Upper lobe of right lung (tissue), 1 donor: ENCODE data around the gene GPA33. TPM values are rescaled to one million over a fixed set of nuclear protein-coding genes. Genes with fewer than 3 reads are reported as not detected.

Experiments used
- ATAC-seq: fragments of 200-7000 bp; cut with Tn5 transposase; one replicate; pipeline ENCODE4 v1.9.1; 2020; ENCODE audit warnings: mild to moderate bottlenecking, moderate library complexity
- DNase-seq: peaks from one replicate; pipeline ENCODE4 v3.0.0-alpha.2; 2020
- H3K27ac ChIP-seq: fragments of 200-600 bp; one replicate; pipeline ENCODE4 v1.8.0; 2022
- H3K27me3 ChIP-seq: fragments of 200-600 bp; one replicate; pipeline ENCODE4 v1.8.0; 2022; ENCODE audit warnings: mild to moderate bottlenecking
- H3K36me3 ChIP-seq: fragments of 200-600 bp; one replicate; pipeline ENCODE4 v1.8.0; 2022
- H3K4me1 ChIP-seq: fragments of 200-600 bp; one replicate; pipeline ENCODE4 v1.8.0; 2022
- H3K4me3 ChIP-seq: fragments of 200-600 bp; one replicate; pipeline ENCODE4 v1.8.0; 2022; ENCODE audit warnings: mild to moderate bottlenecking
- H3K9me3 ChIP-seq: fragments of 200-600 bp; one replicate; pipeline ENCODE4 v1.8.0; 2022
- intact Hi-C: fragments of 100-400 bp; cut with DNase I; formaldehyde crosslinking; loops from one replicate; pipeline ENCODE4 v1.11.0; 2022
- total RNA-seq: library from RNA; stranded (reverse); fragmentation: NEBNext Ultra II Directional; extraction: Animal tissue kit (Norgen Biotek cat#: 25700); gene quantifications from one replicate; pipeline ENCODE4 v1.2.1, GENCODE V29; 2021
- TF ChIP-seq, protein P1 (sequence below): fragments of 200-600 bp; IDR thresholded peaks from one replicate; pipeline ENCODE4 v1.8.0; 2022; ENCODE audit warnings: antibody characterized with exemption
- donor health status: DM: no; HTN: yes; CAD: no; lungs with severe emphysema.

Gene GPA33
- total RNA-seq, 1 donor from 2014 or later: 0.90 TPM

DNA sequence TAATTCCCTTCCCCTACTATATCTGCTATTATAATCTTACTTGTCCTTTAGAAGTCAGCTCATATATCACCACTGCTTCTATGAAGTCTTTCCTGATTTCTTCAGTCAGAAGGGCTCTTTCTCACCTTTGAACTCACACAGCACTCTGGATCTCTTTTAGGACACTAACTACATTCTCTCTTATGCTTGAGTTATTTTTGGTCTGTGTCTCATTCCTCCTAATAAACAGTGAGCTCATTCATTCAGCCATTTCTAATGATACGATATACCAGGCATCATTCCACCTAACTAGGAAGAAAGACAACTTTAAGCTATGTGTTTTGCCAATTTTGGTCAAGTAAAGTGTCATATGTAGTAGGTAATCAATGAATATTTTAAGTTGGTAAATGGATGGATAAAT lies 2.5 kb upstream of the GPA33 start:
- intact Hi-C loops: no loop called here
- ATAC-seq (no peak), DNase-seq (no peak)
- Histone ChIP-seq H3K27ac (no peak overlapping the region), H3K4me3 (no peak overlapping the region), H3K36me3 (no peaks in the 10 kb centered on the region), H3K27me3 (no peaks in the 10 kb centered on the region), H3K9me3 (no peaks in the 10 kb centered on the region), H3K4me1 (no peaks in the 10 kb centered on the region)
- TF ChIP-seq, protein P1, sequence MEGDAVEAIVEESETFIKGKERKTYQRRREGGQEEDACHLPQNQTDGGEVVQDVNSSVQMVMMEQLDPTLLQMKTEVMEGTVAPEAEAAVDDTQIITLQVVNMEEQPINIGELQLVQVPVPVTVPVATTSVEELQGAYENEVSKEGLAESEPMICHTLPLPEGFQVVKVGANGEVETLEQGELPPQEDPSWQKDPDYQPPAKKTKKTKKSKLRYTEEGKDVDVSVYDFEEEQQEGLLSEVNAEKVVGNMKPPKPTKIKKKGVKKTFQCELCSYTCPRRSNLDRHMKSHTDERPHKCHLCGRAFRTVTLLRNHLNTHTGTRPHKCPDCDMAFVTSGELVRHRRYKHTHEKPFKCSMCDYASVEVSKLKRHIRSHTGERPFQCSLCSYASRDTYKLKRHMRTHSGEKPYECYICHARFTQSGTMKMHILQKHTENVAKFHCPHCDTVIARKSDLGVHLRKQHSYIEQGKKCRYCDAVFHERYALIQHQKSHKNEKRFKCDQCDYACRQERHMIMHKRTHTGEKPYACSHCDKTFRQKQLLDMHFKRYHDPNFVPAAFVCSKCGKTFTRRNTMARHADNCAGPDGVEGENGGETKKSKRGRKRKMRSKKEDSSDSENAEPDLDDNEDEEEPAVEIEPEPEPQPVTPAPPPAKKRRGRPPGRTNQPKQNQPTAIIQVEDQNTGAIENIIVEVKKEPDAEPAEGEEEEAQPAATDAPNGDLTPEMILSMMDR: no peak

DNA sequence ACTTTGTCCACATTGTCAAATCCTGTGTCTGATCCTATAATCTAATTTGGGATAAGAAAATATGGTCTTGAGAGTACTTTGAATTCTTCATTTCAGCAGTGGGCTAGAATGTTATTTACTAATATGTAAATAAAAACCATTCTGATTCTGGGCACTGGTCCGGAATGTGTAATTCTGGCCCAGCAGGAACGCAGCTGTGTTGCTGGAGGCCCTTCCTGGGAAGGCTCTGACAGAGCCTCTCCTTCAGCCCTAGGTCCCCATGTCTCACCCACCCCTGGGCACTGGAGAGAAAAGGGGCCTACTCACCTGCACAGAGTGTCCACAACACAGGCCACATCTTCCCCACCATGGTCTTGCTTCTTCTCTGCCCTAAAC lies 251 bp downstream of the GPA33 start:
- H3K27ac ChIP-seq: peak overlapping the region; percentile 59
- TF ChIP-seq, protein P1: no peak
- H3K9me3 ChIP-seq: no peaks in the 10 kb centered on the region
- no peaks in the 10 kb centered on the region for H3K4me1 ChIP-seq
- H3K36me3 ChIP-seq: no peaks in the 10 kb centered on the region
- intact Hi-C loops: no loop called here
- ATAC-seq: no peak
- no peaks in the 10 kb centered on the region for H3K27me3 ChIP-seq
- DNase-seq: no peak
- H3K4me3 ChIP-seq: no peak overlapping the region

DNA sequence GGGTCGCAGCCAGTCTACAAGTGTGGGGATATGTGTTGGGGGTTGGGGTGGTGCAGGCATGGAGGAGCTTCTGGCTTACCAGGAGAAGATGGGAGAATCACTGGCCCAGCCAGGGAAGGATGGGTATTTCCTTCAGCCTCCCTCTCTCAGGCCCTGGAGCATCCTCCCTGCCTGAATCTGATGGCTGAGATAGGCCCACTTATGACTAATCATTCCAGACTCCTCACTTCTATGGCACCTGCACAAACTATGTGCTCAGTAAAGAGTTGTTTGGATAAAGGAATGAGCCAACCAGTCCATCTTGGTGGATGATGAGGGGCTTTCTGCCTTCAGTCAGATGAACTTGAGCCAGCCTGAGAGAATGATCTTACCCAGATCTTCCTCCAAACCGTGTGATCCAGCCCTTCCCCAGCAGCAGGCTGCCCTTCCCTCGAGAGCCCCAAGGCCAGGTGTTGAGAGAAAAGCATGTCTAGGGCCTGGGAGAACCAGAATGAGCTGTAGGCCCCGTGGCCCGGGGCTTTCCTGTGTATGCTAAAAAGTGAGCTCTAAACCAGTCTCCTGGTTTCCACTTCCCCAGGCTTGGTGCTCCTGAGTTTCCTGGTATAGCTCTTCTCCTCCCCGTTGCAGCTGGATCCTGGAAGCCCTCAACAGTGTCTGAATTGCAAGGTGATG lies 1.3 kb downstream of the GPA33 start:
- no peak overlapping the region for H3K4me3 ChIP-seq
- TF ChIP-seq, protein P1: no peak
- ATAC-seq (no peak), DNase-seq (no peak)
- H3K27me3 ChIP-seq: no peaks in the 10 kb centered on the region
- H3K36me3 ChIP-seq: no peaks in the 10 kb centered on the region
- H3K9me3 ChIP-seq: no peaks in the 10 kb centered on the region
- no peaks in the 10 kb centered on the region for H3K4me1 ChIP-seq
- H3K27ac ChIP-seq: no peak overlapping the region
- intact Hi-C loops: no loop called here

DNA sequence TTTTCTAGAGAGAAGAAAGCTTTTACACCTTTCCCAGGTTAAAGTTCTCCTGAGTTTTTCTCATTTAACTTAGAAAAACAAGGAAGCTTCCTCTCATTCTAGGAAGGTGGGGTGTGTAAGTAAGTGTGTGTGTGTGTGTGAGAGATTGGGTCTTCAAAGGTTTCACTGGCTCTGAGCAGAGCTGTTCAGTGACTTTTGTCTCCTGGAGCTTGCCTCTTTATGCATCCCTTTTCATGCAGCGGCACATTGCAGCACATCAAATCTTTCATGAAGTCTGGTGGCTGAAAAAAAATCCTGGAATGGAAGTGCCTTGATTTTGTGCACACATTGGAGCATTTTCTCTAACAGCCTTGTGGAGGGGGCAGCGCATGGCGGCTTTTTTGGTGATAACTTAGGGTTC lies 3.4 kb downstream of the GPA33 start:
- no peak for ATAC-seq
- Histone ChIP-seq H3K4me3 (no peak overlapping the region), H3K36me3 (no peaks in the 10 kb centered on the region), H3K4me1 (no peaks in the 10 kb centered on the region), H3K27ac (no peak overlapping the region), H3K9me3 (no peaks in the 10 kb centered on the region), H3K27me3 (no peaks in the 10 kb centered on the region)
- DNase-seq: no peak
- TF ChIP-seq, protein P1: no peak
- intact Hi-C loops: no loop called here

DNA sequence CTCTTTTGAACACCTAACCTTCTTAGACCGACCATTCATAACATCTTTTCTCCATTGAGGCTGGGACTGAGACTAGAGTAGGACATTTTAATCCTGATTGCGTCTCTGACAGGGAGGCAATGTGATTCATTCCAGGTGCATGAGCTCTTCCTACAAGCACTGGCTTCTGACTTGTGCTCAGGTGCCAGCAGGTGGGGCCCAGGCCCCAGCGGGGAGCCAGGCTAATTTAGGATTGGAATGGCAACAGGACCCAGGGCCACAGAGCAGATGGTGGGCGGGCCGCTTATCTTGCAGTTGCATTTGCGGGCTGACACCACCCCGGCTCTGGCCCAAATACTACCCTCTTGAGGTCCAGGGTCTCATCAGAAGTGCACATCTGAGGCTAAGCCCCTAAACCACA lies 4.1 kb downstream of the GPA33 start:
- intact Hi-C loops: no loop called here
- TF ChIP-seq, protein P1: no peak
- Histone ChIP-seq H3K27ac (no peak overlapping the region), H3K4me1 (no peaks in the 10 kb centered on the region), H3K27me3 (no peaks in the 10 kb centered on the region), H3K36me3 (no peaks in the 10 kb centered on the region), H3K4me3 (no peak overlapping the region), H3K9me3 (no peaks in the 10 kb centered on the region)
- ATAC-seq (no peak), DNase-seq (no peak)

DNA sequence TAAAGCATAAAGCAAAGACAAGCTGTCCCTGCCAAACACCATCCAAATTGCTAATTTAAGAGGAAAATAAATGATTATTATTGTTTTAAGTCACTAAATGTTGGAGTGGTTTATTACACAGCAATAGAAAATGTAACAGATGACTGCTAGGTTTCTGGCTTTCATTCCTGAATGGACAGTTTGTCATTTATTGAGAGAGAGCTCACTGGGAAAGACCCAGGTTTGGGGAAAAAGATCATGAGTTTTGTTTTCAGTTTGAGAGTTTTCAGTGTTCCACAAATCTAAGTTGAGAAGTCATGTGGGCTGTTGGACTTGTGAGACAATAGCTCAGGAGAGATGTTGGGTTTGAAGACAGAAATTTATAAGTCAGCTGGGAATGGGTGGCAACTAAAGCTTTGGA lies 5.4 kb downstream of the GPA33 start:
- Histone ChIP-seq H3K9me3 (no peaks in the 10 kb centered on the region), H3K36me3 (no peaks in the 10 kb centered on the region), H3K27me3 (no peaks in the 10 kb centered on the region), H3K4me3 (no peak overlapping the region), H3K27ac (no peak overlapping the region), H3K4me1 (no peaks in the 10 kb centered on the region)
- TF ChIP-seq, protein P1: no peak
- ATAC-seq (no peak), DNase-seq (no peak)
- intact Hi-C loops: no loop called here
